NCI-H82 treated with DMSO at 0.1 percent for 48 hours (cell line): Measurements from ENCODE around the gene NISCH.

ENCODE experiments used
- DNase-seq: peaks from one replicate; lab custom pipeline; 2025; ENCODE audit not compliant: unreplicated experiment; lab: John Stamatoyannopoulos, UW

NISCH gene

DNA sequence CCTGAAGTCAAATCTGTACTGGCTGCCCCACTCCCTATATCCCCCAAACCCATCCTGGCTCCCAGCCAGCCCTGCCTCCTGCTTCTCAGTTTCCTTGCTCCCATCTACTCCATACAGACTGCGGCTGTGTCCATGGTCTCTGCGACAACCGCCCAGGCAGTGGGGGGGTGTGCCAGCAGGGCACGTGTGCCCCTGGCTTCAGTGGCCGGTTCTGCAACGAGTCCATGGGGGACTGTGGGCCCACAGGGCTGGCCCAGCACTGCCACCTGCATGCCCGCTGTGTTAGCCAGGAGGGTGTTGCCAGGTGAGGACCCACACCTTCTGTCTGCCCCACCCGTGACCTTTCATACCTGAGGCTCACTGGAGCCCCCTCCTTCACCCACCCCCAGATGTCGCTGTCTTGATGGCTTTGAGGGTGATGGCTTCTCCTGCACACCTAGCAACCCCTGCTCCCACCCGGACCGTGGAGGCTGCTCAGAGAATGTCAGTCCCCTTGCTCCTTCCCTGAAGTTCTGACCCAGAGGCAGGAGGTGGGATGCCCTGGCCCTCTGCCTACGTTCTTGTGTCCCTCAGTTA, 54.4 kb downstream of the NISCH start:
- no peak for DNase-seq

DNA sequence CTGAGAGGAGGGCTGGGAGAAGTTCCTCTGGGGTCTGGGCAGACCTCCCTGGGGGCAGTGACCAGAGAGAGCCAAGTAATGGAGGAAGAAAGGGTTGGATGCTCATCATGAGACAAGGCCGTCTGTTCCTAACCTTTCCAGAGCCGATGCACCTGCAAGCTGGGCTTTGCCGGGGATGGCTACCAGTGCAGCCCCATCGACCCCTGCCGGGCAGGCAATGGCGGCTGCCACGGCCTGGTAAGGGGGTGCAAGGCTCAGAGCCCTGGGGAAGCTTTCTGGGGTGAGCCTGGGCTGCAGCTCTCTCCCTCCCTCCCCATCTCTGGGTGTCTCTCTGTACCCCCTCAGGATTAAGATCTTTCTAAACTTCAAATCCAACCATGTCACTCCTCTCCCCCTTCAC, 56.1 kb downstream of the NISCH start:
- DNase-seq, result no peak

DNA sequence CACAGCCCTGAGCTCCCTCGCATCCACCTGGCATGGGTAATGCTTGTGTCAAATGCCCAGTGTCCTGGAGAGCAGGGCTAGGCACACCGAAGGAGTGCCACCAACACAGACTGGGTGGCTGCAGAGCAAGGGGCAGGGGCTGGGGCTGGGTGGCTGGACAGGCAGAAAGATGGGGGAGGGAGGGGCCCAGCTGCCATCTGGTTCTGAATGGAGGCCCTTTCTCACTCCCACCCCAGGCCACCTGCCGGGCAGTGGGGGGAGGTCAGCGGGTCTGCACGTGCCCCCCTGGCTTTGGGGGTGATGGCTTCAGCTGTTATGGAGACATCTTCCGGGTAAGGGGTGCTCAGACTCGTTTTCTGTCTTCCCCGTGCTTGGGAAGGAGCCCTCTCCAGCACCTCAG, 56.7 kb downstream of the NISCH start:
- no peak for DNase-seq

DNA sequence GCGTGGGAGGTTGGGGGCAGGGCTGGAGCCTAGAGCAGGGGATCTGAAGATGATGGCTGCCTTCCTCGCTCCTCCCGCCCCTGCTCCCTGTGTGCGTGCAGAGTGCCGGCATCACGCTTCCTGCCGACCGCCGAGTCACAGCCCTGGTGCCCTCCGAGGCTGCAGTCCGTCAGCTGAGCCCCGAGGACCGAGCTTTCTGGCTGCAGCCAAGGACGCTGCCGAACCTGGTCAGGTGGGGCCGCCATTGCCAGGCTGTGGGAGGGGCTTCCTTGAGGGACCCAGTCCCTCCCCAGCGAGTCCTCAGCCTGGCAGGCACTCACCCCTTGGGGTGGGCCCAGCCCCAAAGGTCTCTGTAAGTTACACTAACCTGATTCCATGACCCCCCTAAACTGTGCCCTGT, 57.3 kb downstream of the NISCH start:
- no peak for DNase-seq

DNA sequence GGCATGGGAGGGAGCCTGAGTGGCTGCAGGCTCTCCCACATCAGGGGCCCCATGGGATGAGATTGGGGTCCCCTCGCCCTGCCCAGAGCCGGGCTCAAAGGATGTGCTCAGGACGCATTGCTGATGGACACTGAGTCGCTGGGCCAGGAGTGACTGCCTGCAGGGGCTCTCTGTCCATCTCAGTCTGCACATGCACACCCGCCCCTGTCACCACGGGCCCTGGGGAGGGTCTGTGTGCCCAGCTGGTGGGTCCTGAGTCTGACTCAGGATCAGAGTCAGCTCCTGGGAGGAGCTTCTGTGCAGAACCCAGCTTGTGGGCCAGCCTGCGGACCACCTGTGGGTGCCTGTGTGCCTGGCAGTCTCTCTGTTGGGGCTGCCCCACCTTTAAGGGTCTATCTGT, 57.9 kb downstream of the NISCH start:
- DNase-seq, result no peak

DNA sequence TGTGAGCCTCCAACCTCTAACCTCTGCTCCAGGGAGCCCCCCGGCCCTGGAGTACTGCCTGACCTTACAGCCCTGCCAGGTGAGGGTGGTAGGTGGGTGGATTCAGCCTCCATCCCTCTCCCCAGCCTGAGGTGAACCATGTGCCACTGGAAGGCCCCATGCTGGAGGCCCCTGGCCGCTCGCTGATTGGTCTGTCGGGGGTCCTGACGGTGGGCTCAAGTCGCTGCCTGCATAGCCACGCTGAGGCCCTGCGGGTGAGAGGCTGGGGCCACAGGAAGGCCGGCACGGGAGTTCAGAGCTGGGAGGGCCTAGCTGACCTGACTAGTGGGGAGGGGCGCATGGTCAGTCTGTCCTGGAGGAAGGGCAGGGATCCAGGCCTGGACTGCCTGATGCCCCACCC, 59.2 kb downstream of the NISCH start:
- DNase-seq, result no peak

DNA sequence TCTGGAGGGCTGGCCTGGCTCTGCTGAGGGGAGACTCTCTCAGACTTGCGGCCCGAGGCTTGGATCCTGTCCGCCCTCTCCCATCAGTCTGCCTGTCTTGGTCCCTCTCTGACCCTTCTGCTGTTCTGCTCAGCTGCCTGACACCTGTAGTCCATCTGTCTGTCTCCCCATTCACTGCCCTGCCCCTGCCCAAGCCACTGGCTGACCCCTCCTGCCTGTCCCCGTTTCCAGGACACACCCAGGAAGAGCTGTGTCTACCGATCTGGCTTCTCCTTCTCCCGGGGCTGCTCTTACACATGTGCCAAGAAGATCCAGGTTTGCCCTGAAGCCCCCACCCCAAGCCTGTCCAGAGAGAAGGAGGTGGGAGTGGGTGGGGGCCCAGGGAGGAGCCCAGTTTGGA, 59.8 kb downstream of the NISCH start:
- DNase-seq, result no peak

DNA sequence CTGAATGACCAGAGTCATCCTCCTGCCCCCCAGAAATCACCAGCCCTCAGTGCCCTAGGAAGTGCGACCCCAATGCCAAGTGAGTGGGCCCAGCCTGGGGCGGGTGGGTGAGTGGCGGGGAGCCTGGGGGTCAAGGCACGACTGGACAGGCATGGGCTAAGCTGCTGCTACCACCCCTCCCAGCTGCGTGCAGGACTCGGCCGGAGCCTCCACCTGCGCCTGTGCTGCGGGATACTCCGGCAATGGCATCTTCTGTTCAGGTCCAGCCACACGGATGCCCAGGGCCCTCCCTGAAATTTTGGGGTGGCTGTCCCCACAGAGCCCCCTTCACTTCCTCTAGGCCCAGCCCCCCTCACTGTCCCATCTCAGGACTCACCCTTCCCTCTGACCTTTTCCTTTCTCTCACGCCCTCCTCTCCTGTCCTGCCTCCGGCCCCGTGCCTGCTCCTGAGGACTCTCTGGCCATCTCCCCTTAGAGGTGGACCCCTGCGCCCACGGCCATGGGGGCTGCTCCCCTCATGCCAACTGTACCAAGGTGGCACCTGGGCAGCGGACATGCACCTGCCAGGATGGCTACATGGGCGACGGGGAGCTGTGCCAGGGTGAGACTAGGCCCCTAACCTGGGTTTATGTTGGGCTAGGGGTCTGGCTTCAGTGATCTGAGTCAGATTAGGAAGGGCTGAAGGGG, 61.2 kb downstream of the NISCH start:
- DNase-seq, result no peak

DNA sequence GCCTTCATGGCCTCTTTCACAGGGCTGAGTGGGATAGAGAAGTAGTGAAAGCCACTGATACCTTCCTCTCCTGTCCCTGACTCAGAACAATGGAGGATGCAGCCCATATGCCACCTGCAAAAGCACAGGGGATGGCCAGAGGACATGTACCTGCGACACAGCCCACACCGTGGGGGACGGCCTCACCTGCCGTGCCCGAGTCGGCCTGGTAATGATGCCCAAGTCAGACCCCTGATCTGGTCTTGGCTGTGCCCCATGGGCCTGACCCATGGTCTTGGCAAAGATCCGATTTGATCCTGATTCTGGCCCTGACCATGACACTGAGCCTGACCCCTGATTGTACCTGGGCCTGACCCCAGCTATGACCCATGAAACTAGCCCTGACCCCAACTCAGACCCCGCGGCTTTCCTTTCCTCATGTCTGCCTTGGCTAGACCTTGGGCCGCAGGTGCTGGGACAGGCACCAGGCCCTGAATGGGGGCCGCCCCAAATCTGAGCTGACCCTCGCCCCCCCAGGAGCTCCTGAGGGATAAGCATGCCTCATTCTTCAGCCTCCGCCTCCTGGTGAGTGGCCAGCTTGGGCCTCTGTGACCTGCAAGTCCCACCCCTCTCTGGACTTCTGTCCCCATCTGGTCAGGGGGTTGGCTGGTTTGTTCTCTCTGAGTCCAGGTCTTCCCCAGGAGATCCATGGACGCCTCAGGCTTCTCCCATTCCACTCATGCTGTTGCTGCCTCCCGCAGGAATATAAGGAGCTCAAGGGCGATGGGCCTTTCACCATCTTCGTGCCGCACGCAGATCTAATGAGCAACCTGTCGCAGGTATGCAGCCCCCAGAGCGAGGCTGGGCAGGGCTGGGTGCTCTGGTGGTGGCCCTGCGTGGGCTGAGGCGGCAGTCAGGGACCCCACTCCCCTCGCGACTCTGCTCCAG, 62.7 kb downstream of the NISCH start:
- DNase-seq, result no peak

DNA sequence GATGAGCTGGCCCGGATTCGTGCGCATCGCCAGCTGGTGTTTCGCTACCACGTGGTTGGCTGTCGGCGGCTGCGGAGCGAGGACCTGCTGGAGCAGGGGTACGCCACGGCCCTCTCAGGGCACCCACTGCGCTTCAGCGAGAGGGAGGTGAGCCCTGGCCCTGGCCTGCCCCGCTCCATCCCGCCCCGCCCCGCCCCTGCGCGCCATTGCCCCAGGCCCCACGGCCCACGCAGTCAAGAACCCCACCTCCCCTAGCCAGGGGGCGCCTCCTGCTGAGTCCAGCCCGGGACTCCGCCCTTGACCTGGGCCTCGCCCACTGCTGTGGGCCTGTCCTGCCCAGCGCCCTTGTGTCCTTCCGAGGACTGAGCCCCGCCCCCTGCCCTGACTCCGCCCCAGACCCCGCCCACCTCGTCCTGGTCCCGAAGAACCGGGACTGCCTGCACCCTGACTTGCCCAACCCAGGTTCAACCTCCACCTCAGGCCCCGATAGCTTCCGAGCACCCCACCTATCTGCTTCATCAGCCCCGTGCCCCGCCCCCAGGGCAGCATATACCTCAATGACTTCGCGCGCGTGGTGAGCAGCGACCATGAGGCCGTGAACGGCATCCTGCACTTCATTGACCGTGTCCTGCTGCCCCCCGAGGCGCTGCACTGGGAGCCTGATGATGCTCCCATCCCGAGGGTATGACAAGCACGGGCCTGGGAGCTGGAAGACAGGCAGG, 63.5 kb downstream of the NISCH start:
- DNase-seq, result no peak

DNA sequence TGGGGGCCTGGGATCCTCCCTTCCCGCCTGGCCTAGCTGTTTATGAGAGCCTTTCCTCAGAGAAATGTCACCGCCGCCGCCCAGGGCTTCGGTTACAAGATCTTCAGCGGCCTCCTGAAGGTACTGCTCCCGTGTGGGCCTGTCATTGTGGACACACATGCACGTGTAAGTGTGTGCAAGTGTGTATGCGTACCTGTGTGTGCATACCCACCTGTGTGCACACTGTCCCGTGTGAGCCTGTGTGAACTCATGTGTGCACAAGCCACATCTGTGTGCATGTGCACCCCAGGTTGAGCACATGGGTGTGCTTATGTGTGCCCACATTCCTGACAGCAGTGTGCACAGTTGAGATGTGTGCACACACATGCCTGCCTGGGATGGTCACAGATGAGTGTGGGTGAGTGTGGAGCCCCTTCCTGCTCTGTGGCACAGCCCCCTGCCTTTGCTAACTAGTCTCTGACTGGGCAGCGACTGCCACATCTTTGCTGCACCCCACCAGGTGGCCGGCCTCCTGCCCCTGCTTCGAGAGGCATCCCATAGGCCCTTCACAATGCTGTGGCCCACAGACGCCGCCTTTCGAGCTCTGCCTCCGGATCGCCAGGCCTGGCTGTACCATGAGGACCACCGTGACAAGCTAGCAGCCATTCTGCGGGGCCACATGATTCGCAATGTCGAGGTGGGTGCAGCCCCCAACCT, 64.2 kb downstream of the NISCH start:
- DNase-seq, result no peak

DNA sequence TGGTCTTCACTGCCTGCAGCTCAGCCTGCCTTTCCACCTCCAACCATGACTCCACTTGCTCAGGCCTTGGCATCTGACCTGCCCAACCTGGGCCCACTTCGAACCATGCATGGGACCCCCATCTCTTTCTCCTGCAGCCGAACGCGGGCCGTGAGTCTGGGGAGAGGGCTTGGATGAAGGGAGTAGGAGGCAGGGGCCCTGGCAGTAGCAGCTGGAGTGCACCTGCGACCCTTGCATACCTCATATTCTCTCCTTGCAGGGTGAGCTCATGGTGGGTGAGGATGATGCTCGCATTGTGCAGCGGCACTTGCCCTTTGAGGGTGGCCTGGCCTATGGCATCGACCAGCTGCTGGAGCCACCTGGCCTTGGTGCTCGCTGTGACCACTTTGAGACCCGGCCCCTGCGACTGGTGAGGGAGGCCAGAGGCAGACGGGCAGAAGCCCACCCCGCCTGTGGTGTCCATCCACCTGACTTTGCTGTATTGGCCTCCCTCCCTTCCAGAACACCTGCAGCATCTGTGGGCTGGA, 64.8 kb downstream of the NISCH start:
- DNase-seq, result no peak

DNA sequence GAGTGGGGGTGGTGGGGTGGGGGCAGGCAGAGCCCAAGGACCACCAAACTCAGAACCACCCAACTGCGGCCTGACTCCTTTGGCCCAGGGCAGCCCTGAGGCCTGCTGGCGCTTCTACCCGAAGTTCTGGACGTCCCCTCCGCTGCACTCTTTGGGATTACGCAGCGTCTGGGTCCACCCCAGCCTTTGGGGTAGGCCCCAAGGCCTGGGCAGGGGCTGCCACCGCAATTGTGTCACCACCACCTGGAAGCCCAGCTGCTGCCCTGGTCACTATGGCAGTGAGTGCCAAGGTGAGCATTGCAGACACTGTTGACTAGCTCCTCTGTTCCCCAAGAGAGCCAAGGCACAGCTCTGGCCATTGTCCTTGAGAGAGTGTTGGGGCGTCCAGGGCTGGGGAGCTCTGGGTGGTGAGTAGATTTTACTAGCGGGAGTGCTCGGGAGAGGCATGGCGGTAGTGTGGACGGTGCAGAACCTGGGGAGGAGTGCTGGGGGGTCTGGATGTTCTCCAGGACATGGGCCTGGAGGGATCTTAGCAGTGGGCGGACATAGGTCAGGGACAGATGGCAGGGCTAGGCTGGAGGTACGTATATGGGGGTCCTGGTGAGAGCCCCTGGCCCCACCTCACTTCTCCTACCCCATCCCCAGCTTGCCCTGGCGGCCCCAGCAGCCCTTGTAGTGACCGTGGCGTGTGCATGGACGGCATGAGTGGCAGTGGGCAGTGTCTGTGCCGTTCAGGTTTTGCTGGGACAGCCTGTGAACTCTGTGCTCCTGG, 65.5 kb downstream of the NISCH start:
- no peak for DNase-seq

DNA sequence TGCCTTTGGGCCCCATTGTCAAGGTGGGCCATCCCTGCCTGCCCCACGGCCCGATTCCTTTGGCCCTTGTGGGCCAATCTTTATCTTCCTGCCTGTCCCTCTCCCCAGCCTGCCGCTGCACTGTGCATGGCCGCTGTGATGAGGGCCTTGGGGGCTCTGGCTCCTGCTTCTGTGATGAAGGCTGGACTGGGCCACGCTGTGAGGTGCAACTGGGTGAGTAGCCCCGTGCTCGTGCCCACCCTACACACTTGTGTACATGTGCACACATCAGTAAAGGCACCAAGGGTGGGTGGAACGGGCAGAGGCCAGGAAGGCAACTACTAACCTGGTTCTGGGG, 66.1 kb downstream of the NISCH start:
- DNase-seq, result no peak

DNA sequence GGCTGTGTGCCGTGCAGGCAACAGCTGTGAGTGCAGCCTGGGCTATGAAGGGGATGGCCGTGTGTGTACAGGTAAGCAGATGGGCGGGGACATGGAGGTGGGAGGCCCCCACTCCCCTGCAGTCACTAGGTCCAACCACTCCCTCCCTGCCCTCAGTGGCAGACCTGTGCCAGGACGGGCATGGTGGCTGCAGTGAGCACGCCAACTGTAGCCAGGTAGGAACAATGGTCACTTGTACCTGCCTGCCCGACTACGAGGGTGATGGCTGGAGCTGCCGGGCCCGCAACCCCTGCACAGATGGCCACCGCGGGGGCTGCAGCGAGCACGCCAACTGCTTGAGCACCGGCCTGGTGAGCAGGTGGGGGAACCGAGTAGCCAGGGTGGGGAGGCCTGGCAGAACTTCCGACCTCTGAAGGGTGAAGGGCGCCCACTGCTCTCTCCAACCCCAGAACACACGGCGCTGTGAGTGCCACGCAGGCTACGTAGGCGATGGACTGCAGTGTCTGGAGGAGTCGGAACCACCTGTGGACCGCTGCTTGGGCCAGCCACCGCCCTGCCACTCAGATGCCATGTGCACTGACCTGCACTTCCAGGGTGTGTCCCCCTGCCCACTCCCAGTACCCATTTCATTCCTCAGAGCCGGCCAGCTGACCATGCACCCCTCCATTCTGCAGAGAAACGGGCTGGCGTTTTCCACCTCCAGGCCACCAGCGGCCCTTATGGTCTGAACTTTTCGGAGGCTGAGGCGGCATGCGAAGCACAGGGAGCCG, 66.7 kb downstream of the NISCH start:
- DNase-seq, result no peak

DNA sequence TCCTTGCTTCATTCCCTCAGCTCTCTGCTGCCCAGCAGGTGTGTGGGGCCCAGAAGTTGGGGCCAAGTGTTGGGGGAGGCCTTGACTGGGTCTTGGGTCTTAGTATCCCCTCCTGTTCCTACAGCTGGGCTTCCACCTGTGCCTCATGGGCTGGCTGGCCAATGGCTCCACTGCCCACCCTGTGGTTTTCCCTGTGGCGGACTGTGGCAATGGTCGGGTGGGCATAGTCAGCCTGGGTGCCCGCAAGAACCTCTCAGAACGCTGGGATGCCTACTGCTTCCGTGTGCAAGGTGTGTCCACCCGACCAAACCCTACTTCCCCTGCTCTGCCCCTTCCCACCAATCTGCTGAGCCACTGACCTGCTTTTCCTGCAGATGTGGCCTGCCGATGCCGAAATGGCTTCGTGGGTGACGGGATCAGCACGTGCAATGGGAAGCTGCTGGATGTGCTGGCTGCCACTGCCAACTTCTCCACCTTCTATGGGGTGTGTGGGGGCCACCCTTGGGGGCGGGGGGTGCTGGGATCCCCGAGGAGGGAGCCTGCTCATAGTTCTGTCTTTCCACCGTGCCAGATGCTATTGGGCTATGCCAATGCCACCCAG, 67.3 kb downstream of the NISCH start:
- no peak for DNase-seq

DNA sequence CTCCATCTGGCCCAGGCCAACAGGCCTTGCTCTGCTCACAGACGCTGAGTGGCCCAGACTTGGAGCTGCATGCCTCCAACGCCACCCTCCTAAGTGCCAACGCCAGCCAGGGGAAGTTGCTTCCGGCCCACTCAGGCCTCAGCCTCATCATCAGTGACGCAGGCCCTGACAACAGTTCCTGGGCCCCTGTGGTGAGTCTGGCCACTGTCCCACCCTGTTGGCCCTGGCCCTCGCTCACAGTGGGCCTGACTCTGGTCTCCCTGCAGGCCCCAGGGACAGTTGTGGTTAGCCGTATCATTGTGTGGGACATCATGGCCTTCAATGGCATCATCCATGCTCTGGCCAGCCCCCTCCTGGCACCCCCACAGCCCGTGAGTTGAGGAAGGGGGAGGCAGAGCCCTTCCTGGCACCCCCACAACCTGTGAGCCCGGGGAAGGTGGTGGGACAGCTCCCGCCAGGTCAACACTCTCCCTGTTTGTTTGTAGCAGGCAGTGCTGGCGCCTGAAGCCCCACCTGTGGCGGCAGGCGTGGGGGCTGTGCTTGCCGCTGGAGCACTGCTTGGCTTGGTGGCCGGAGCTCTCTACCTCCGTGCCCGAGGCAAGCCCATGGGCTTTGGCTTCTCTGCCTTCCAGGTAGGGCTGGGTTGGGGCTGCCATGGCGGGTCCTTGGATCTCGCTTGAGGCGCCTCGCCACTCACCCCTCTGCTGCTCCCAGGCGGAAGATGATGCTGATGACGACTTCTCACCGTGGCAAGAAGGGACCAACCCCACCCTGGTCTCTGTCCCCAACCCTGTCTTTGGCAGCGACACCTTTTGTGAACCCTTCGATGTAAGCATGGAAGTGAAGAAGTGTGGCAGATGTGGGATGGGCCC, 68.2 kb downstream of the NISCH start:
- DNase-seq, result no peak

DNA sequence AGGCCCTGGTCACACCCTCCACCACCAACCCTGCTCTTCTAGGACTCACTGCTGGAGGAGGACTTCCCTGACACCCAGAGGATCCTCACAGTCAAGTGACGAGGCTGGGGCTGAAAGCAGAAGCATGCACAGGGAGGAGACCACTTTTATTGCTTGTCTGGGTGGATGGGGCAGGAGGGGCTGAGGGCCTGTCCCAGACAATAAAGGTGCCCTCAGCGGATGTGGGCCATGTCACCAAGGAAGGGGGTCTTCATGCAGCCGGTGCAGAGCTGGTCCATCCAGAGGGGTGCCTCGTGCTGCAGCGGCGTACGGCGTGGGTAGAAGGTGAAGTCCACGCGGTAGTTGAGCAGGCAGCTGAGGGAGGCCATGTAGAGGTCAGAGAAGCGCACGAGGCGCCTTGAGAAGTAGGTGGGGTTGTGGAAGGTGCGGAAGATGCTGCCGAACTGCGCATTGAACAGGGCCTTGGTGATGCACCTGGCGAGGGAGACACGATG, 68.9 kb downstream of the NISCH start:
- DNase-seq, result no peak
